Activated T-helper 1 cell treated with anti-CD3 and anti-CD28 coated beads, Interleukin-12 subunit alpha, Interleukin-12 subunit beta, Interleukin-2, Interleukin-4 antibody, amounts not matched to agents 30 ng/mL and 10 ng/mL and 1 ng/mL, durations not matched to agents 14 hours and 24 hours and 36 hours (primary cell): ENCODE results near the gene DUOX2. TPM values are rescaled to one million over a fixed set of nuclear protein-coding genes. Genes with fewer than 3 reads are reported as not detected.
"Not testable (repeated sequence)": the region's sequence is repeated elsewhere in the genome, so short reads cannot be mapped to it uniquely, and the experiment has no call there.

ENCODE experiments used
- DNase-seq: peaks from one replicate; pipeline ENCODE4 v3.0.0; 2021; ENCODE audit warnings: low spot score
- H3K27ac Mint-ChIP-seq: one replicate; pipeline ENCODE4 v1.8.0; 2021; ENCODE audit warnings: mild to moderate bottlenecking, mixed read lengths
- H3K27me3 Mint-ChIP-seq: one replicate; pipeline ENCODE4 v1.8.0; 2022; ENCODE audit warnings: mild to moderate bottlenecking, moderate library complexity, mixed read lengths; ENCODE audit not compliant: insufficient read depth
- H3K36me3 Mint-ChIP-seq: one replicate; pipeline ENCODE4 v1.8.0; 2021; ENCODE audit warnings: low read depth, mixed read lengths
- H3K4me1 Mint-ChIP-seq: one replicate; pipeline ENCODE4 v1.8.0; 2021; ENCODE audit warnings: low read depth, mixed read lengths
- H3K4me3 Mint-ChIP-seq: one replicate; pipeline ENCODE4 v1.8.0; 2021; ENCODE audit warnings: mild to moderate bottlenecking, moderate library complexity, mixed read lengths
- H3K9me3 Mint-ChIP-seq: one replicate; pipeline ENCODE4 v1.8.0; 2021; ENCODE audit warnings: mixed read lengths
- intact Hi-C: fragments of 100-400 bp; cut with micrococcal nuclease; formaldehyde crosslinking; loops from one replicate; pipeline ENCODE4 v1.15.1; 2024
- total RNA-seq: library from RNA; stranded (reverse); gene quantifications from 2 replicates; pipeline ENCODE4 v1.2.3, GENCODE V29; 2022

DUOX2 gene
- total RNA-seq, 1 donor from 2014 or later, result not detected

DNA sequence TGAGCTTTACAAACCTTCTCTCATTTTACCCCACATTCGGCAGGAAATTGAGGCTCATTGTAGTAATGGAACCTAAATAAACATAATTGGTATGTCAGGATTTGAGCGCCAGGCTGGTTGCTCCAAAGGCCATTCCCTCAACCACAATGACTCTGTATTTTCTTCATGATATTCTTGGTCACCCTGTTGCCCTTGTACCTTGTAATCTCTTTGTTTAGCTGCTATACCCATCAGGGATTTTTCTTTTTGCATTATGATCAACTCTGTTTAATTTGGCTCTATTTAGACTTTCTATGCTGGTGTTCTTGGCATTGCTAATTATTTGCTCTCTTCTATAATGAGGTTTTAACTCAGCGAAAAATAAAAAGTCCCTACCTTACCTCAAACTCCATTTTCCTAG is 29.8 kb downstream of the DUOX2 start:
- Mint-ChIP-seq H3K36me3 (no peaks in the 10 kb centered on the region), H3K27me3 (peaks cover 13% of the 10 kb centered on the region), H3K4me3 (no peak overlapping the region), H3K4me1 (no peaks in the 10 kb centered on the region), H3K27ac (no peak overlapping the region), H3K9me3 (no peaks in the 10 kb centered on the region)
- intact Hi-C loops, result no loop called here
- DNase-seq, result no peak

DNA sequence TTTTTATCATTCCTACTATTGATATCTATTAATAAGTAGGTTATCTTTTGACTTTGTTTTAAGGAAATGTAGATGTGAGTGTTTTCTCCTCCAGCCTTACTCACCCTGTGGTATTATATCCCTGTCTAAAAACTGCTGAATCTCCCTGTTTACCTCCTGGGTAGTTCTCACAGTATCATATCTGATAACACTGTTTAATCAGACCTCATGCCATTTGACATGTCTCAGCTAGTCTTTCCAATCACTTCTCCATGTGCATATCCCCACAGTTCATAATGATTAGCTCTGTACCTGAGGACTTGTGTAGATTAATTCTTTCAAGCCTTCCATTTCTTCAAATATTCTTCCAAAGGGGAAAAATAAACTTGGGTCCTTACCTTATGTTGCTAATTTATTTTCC is 30.7 kb downstream of the DUOX2 start:
- H3K36me3 Mint-ChIP-seq, result no peaks in the 10 kb centered on the region
- no peak for DNase-seq
- intact Hi-C loops, result no loop called here
- H3K4me3 Mint-ChIP-seq, result no peak overlapping the region
- H3K27ac Mint-ChIP-seq, result no peak overlapping the region
- H3K27me3 Mint-ChIP-seq, result peaks cover 10% of the 10 kb centered on the region
- no peaks in the 10 kb centered on the region for H3K9me3 Mint-ChIP-seq
- no peaks in the 10 kb centered on the region for H3K4me1 Mint-ChIP-seq

DNA sequence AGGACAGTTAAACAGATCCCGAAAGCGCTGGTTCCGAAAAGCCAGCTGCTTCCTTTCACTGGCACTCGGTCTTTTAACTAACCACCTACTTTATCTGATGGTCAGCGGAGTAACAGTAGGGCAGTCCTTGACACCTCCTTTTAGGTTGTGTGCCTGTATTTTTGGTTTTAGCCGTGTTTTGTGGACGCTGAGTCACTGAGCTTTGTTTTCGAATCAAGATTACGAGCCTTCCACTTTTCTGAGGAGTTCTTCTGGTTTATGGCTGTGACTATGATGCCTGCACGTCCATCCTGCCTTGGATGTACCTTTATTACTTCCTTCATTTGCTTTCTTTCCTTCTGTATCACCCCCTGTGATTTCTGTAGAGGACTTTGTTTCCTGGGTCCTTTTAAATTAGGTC is 31.6 kb downstream of the DUOX2 start:
- peaks cover 10% of the 10 kb centered on the region for H3K27me3 Mint-ChIP-seq
- intact Hi-C loops, H3K4me1 Mint-ChIP-seq, H3K9me3 Mint-ChIP-seq, DNase-seq, H3K4me3 Mint-ChIP-seq, H3K36me3 Mint-ChIP-seq, H3K27ac Mint-ChIP-seq: not testable (repeated sequence)

DNA sequence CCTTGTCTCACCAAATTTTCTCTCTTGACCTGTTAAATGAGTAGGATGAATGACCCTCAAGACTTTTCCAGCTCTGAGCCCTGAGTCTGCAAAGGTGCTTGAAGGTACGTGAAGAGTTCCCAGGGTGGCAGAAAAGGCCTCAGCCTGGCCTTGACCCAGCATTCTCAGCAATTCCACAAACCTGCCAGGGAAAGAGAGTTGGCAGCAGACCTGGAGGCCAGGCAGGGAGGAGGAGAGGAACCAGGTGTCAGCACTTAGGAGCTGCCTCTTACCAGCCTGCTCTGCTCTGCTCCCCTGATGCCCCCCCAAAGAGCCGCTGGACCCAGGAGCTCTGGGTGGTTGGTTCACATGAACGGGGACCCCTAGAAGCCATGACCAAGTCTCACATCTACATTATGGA is 33.4 kb downstream of the DUOX2 start:
- DNase-seq, H3K36me3 Mint-ChIP-seq, H3K27ac Mint-ChIP-seq, H3K9me3 Mint-ChIP-seq, intact Hi-C loops, H3K4me1 Mint-ChIP-seq, H3K4me3 Mint-ChIP-seq: not testable (repeated sequence)
- H3K27me3 Mint-ChIP-seq, result peaks cover 10% of the 10 kb centered on the region

DNA sequence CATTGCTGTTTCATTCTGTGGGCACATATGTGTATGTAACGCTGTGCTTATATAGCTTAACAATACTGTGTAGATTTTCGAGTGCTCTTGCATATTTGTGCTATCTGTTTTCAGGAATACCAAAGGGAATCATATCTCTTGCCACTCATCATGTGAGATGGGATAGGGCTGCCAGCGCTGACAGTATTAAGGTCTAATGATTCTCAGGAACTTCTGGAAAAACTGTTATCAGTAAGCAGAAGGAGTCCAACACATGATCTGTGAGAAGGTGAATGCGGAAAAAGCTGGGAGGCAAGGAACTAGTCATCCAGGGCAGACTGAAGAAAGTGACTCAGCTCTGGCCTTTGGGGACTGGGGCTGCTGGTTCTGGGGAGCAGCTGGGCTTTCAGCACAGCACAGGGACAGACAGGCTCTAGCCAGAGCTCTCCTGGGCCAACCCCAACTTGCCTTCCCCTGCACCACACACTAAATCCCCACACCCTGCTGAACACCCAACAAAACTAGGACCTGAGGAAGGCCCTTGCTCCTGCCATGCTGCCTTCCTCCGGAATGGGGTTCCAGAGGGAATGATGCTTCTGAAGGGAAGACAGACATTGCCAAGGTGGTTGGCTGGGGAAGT is 34.2 kb downstream of the DUOX2 start:
- H3K27ac Mint-ChIP-seq, H3K36me3 Mint-ChIP-seq, DNase-seq, H3K27me3 Mint-ChIP-seq, H3K9me3 Mint-ChIP-seq, H3K4me1 Mint-ChIP-seq, intact Hi-C loops, H3K4me3 Mint-ChIP-seq: not testable (repeated sequence)

DNA sequence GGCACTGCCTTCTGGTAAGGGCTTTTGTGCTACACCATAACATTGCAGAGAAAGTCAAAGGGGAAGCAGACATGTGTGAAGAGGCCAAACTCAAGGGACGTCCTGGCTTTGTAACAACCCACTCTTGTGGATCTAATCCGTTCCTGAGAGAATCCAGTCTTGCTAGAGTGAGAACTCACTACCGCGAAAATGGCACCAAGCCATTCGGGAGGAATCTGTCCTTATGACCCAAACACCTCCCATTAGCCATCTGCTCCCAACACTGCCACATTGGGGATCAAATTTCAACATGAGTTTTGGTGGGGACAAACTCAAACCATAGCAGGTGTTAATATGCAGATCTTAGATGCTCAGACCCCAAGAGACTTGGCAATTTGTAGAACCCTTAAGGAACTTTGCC is 34.8 kb downstream of the DUOX2 start:
- H3K27me3 Mint-ChIP-seq, DNase-seq, intact Hi-C loops, H3K4me3 Mint-ChIP-seq, H3K9me3 Mint-ChIP-seq, H3K36me3 Mint-ChIP-seq, H3K4me1 Mint-ChIP-seq, H3K27ac Mint-ChIP-seq: not testable (repeated sequence)

DNA sequence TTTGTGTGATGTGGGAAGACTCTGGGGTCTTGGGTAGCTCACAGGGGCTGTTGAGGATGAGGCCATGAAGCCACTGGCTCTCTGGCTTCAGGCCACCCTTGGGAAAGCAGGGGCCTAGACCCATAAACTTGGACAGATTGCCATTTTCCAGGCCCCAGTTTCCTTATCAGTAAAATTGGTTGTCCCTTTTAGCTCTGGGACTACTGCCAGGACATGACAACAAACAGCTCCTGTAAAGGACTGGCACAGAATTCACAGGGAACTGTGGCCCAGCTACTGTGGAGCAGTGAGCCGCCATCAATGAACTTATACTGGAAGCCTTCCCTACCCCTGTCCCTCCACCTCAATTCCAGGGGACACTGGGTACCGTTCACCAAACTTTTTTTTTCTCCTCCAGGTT is 36.6 kb downstream of the DUOX2 start:
- H3K9me3 Mint-ChIP-seq, H3K4me1 Mint-ChIP-seq, H3K27me3 Mint-ChIP-seq, intact Hi-C loops, H3K27ac Mint-ChIP-seq, H3K36me3 Mint-ChIP-seq, H3K4me3 Mint-ChIP-seq, DNase-seq: not testable (repeated sequence)

DNA sequence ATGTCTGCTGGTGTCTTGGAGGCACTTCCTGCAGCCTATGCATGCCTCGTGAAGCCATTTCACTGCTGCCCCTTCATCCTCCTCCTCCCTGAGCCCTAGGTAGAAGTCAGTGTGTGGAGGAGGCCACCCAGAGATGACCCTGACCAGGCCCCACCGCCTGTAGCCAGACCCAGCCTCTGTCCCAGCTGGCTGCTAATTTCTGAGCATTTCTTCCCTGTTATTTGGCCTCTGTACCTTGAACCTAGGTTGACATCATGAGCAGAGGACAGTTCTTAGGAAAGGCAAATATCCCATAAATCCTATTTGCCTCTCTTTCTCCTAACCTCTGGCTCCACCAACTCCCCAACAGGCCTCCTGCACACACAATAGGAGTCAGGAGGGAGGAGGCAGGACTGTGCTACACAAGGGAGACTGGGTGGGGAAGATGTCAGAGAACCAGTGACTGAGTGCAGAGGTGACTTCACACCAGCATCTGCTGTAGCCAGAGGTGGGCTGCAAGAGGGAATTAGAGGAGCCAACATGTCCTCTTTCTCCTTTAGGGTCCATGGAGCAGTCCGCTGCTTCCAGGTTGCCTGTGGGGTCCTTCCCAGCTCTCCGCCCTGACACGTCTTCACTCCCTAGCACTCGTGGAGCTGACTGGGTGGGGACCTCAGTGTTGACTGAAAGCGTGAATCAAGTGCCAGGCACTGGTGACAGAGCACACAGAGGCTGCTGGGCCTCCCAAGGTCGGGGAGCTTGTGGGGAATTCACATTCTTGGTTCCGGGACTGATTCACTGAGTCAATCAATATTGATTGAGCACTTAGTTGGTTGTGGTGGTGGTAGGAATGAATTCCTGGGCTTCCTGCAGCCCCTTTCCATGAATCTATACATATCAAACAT is 38.3 kb downstream of the DUOX2 start:
- DNase-seq, H3K27ac Mint-ChIP-seq, H3K4me1 Mint-ChIP-seq, H3K36me3 Mint-ChIP-seq, H3K4me3 Mint-ChIP-seq, H3K9me3 Mint-ChIP-seq, H3K27me3 Mint-ChIP-seq, intact Hi-C loops: not testable (repeated sequence)

DNA sequence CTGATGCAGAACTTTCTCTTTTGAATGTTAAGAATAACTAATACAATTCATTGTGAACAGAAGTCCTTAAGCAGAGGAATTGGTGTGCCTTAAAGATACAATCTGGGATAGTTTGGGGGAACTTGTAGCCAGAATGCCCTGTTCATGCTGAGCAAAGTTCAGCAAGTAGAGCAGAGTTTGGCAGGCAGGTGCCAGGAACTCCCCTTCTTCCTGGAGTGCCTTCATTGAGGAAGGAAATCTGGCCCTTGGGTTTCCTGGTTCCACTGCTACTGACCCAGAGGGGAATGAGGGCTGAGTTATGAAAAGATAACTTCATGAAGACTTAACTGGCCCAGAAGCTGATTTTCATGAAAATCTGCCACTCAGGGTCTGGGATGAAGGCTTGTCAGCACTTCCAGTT is 40.4 kb downstream of the DUOX2 start:
- H3K4me3 Mint-ChIP-seq, H3K9me3 Mint-ChIP-seq, H3K36me3 Mint-ChIP-seq, intact Hi-C loops, H3K27me3 Mint-ChIP-seq, DNase-seq, H3K4me1 Mint-ChIP-seq, H3K27ac Mint-ChIP-seq: not testable (repeated sequence)

DNA sequence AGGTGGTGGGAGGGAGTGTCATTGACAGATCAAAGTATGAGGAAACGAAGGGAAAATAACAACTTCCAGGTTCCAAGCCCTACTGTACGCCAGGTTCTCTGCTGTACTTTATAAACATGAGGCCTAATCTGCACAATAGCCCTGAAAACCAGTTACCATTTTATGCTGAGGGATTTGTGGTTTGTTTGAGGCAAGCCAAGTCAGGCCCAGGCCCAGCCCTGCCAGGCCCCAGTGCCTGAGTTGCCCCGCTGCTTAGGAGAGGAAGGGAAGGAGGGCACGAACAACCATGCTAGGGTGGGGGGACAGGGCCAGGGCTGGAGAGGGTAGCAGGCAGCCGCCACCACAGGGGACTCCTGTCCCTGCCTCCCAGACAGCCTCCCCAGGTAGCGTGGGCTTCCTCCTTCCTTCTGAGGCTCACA is 44.0 kb downstream of the DUOX2 start:
- H3K4me3 Mint-ChIP-seq, intact Hi-C loops, H3K9me3 Mint-ChIP-seq, DNase-seq, H3K36me3 Mint-ChIP-seq, H3K27me3 Mint-ChIP-seq, H3K4me1 Mint-ChIP-seq, H3K27ac Mint-ChIP-seq: not testable (repeated sequence)

DNA sequence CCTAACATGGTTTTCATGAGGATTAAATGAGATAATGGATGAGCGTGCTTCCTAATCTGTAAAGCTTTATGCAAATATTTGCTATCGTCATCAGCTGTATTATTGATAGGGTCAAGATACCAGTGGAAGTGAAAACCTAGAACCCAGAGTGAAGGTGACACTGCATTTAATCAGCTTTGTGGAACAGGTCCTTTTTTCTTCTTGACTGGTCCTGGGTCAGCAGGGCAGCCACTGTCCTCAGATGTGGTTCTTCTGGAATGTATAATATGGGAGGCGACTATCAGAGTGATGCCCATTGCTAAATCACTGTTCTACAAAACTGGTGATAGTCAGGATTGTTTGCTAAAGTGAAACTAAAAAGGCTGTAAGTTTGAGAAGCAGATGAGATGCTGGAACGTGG is 49.6 kb downstream of the DUOX2 start:
- Mint-ChIP-seq H3K27me3 (no peaks in the 10 kb centered on the region), H3K4me1 (peaks cover 8% of the 10 kb centered on the region), H3K4me3 (no peak overlapping the region), H3K36me3 (peaks cover 10% of the 10 kb centered on the region), H3K9me3 (no peaks in the 10 kb centered on the region), H3K27ac (no peak overlapping the region)
- DNase-seq, result no peak
- intact Hi-C loops, result no loop called here

DNA sequence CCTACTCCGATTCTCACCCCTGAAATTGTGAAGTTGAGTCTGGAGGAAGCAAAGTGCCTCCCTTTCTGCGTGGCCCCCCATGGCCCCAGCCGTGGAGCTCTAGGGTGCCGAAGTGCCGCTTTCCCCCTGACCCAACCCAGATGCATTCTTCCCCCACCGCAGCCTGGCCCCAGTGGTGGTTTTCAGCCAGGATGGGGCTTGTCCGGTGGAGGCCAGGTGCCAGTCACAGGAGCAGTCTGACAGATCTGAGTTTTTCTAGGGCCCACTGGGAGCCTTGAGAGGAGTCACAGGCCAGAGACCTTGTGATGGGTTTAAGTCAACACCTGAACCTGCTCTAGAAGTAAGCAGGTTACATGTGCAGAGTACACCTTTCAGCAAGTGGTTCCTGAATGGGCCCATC is 51.7 kb downstream of the DUOX2 start:
- H3K27ac Mint-ChIP-seq, H3K36me3 Mint-ChIP-seq, H3K4me1 Mint-ChIP-seq, H3K9me3 Mint-ChIP-seq, DNase-seq, H3K27me3 Mint-ChIP-seq, H3K4me3 Mint-ChIP-seq, intact Hi-C loops: not testable (repeated sequence)

DNA sequence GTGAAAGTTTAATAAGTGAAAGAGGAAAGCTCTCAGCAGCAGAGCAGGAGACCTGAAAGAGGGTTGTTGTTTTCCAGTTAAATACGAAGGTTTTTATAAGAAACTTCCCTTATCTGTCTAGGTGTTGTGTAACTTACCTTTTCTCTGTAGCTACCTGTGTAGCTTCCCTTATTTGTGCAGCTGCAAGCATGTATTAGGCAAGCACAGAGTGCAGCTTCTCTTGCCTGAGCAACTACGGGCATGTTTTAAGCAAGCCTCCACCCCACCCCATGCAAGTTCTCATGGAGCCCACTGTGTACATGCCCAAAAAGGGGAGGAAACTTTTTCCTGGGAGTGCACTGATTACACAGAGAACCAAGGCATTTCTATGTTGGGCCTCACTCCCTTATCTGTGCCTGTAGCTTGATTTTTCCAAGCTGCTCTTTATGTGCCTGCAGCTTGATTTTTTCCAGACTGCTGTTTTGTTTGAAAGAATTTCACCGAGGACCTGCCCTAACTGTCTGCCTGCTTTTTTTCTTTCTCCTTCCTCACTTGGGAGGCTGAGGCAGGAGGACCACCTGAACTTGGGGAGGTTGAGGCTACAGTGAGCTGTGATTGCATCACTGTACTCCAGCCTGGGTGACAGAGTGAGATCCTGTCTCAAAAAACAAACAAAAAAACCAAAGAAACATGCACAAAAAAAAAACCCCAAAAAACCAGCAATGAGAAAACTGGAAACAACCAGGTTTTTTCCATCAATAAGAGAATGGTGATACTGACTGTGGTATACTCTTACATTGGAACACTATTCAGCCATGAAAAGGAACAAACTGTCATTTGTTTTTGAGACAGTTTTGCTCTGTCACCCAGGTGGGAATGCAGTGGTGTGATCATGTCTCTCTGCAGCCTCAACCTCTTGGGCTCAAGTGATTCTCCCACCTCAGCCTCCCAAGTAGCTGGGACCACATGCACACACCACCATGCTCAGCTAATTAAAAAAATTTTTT is 55.0 kb downstream of the DUOX2 start:
- H3K4me3 Mint-ChIP-seq, DNase-seq, intact Hi-C loops, H3K9me3 Mint-ChIP-seq, H3K4me1 Mint-ChIP-seq, H3K36me3 Mint-ChIP-seq, H3K27me3 Mint-ChIP-seq, H3K27ac Mint-ChIP-seq: not testable (repeated sequence)
